Muscle layer of duodenum (tissue), 2 donors: ENCODE results near the gene CFAP54.
"Not testable (repeated sequence)": the region's sequence is repeated elsewhere in the genome, so short reads cannot be mapped to it uniquely, and the experiment has no call there.

ENCODE experiments used
- H3K27ac ChIP-seq: one replicate; pipeline ENCODE4 v1.7.0; 2013; ENCODE audit warnings: mild to moderate bottlenecking, low read length
- H3K27me3 ChIP-seq: one replicate; pipeline ENCODE4 v1.7.0; 2013; ENCODE audit warnings: low read depth, mild to moderate bottlenecking, control low read depth, low read length
- H3K36me3 ChIP-seq, 2 donors: one replicate each; pipeline ENCODE4 v1.7.0; 2013; ENCODE audit warnings: low read length in 2 of 2, control low read depth in 1 of 2, mild to moderate bottlenecking in 1 of 2; ENCODE audit not compliant: insufficient read depth in 2 of 2, control insufficient read depth in 1 of 2
- H3K4me1 ChIP-seq, 2 donors: one replicate each; pipeline ENCODE4 v1.7.0; 2013; ENCODE audit warnings: low read length in 2 of 2, mild to moderate bottlenecking in 2 of 2, control low read depth in 1 of 2, moderate library complexity in 1 of 2; ENCODE audit not compliant: insufficient read depth in 2 of 2, control insufficient read depth in 1 of 2
- H3K4me3 ChIP-seq, 2 donors: one replicate each; pipeline ENCODE4 v1.7.0; 2013; ENCODE audit warnings: low read length in 2 of 2, low read depth in 1 of 2, mild to moderate bottlenecking in 1 of 2
- H3K9me3 ChIP-seq, 2 donors: one replicate each; pipeline ENCODE4 v1.7.0; 2013; ENCODE audit warnings: low read length in 2 of 2, control low read depth in 1 of 2, mild to moderate bottlenecking in 1 of 2; ENCODE audit not compliant: control insufficient read depth in 1 of 2
- donor health status: healthy.

Gene CFAP54

GRCh38 chr12:96456265-96456974, 33.0 kb upstream of the CFAP54 start:
- Histone ChIP-seq H3K4me1 (no peaks in the 10 kb centered on the region), H3K9me3 (no peaks in the 10 kb centered on the region), H3K36me3 (no peaks in the 10 kb centered on the region), H3K4me3 (no peak overlapping the region), H3K27me3 (no peaks in the 10 kb centered on the region), H3K27ac (no peak overlapping the region)

- no peak overlapping the region for H3K27ac ChIP-seq
Measured at GRCh38 chr12:96457191-96457930, 32.0 kb upstream of the CFAP54 start.

GRCh38 chr12:96459281-96459680, 30.1 kb upstream of the CFAP54 start:
- not testable (repeated sequence) for H3K27me3 ChIP-seq, H3K36me3 ChIP-seq, H3K4me3 ChIP-seq, H3K4me1 ChIP-seq, H3K9me3 ChIP-seq, H3K27ac ChIP-seq

More at GRCh38 chr12:96457191-96457930, 32.0 kb upstream of the CFAP54 start:
- Histone ChIP-seq H3K36me3 (no peaks in the 10 kb centered on the region), H3K9me3 (no peaks in the 10 kb centered on the region), H3K4me1 (no peaks in the 10 kb centered on the region), H3K27me3 (no peaks in the 10 kb centered on the region), H3K4me3 (no peak overlapping the region)

DNA sequence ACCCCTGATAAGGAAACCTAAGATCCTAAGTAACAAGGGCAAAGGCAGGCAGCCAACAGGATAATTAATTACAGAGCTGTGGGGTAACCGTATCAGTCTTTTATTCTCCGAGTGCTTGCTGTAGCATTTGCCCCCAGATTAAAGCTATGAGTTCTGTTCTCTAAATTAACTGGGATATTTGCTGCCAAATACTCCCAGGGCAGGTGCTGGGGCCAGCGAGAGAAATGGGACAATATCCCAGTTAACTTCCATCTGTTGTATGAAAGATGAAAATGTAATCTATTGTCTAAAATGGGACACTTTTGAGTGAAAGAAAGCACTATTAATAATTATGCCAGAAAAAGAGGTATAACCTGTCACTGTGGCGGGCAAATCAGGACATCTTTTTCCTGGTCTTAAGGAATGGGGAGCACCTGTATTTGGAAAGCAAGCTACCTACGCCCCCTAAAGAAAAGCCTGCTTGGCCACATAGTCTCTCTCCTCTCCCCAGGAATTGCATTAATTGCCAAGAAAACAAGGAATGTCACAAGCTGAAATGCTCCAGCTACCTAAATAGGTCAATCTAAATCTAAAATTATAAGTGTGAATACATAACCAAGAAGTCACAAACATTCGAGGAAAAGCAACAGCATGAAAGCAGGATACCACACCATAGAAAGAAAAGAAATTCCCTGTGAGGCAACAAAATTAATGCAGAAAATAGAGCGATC, 26.7 kb upstream of the CFAP54 start:
- H3K4me3 ChIP-seq = no peak overlapping the region

DNA sequence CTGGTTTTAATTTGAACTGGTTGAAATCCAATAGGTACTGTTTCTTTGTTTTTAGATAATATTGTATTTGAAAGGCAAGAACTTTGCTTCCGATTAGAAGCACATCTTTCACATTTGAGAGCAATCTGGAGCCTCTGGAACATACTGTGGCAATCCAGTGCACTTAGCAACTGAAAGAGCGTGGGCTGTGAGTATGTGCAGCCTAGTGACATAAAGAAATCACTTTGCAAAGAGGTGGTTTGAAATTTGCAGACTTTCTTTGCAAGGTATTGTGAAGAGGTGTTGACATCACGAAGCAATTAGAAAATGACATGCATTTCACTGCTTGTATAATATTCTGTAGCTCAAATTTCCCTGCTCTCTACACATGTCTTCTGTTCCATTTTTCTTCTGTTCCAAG, 23.5 kb upstream of the CFAP54 start:
- Histone ChIP-seq H3K27ac (no peak overlapping the region), H3K27me3 (no peaks in the 10 kb centered on the region), H3K36me3 (no peaks in the 10 kb centered on the region), H3K4me1 (no peaks in the 10 kb centered on the region), H3K4me3 (no peak overlapping the region), H3K9me3 (no peaks in the 10 kb centered on the region)

More for the DNA sequence above, 26.7 kb upstream of the CFAP54 start:
- Histone ChIP-seq H3K36me3 (no peaks in the 10 kb centered on the region), H3K9me3 (no peaks in the 10 kb centered on the region), H3K27me3 (no peaks in the 10 kb centered on the region), H3K4me1 (no peaks in the 10 kb centered on the region), H3K27ac (no peak overlapping the region)

DNA sequence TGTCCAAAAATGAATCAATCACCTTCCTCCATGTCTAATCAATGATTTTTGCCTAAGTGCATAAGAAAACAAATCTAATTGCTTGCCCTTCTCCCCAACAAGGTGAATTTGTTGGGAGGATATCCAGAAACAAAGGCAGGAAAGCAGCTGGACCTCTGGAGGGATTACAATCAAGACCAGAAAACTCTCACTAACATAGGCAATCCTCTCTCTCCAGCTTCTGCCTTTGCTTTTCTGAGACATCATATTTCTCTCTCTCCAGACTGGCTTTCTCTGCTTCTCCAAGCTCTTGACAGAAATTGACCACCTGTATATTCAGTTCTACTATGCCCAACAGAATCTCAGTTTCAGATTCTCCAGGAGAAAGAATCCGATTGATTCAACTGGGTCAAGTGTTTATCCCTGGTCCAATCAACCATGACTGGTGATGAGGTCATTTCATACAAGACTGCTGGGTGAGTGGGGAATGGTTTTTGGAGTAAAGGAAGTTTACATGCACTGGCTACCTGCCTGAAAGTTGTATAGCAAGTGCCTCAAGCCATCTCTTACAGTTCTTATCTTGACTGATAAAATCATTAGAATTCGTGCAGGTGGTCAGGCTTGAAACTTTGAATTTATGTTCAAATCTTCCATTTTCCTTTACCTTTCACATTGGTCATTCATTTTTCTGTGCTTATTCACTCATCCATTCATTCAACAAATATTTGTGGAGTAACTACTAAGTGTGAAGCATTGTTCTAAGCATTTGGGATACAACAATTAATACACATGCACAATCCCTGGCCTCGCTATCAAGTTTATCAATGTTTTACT, 22.2 kb upstream of the CFAP54 start:
- H3K27ac ChIP-seq = no peak overlapping the region
- H3K4me3 ChIP-seq = no peak overlapping the region
- H3K9me3 ChIP-seq = no peaks in the 10 kb centered on the region
- H3K4me1 ChIP-seq = no peaks in the 10 kb centered on the region
- H3K36me3 ChIP-seq = no peaks in the 10 kb centered on the region
- no peaks in the 10 kb centered on the region for H3K27me3 ChIP-seq

DNA sequence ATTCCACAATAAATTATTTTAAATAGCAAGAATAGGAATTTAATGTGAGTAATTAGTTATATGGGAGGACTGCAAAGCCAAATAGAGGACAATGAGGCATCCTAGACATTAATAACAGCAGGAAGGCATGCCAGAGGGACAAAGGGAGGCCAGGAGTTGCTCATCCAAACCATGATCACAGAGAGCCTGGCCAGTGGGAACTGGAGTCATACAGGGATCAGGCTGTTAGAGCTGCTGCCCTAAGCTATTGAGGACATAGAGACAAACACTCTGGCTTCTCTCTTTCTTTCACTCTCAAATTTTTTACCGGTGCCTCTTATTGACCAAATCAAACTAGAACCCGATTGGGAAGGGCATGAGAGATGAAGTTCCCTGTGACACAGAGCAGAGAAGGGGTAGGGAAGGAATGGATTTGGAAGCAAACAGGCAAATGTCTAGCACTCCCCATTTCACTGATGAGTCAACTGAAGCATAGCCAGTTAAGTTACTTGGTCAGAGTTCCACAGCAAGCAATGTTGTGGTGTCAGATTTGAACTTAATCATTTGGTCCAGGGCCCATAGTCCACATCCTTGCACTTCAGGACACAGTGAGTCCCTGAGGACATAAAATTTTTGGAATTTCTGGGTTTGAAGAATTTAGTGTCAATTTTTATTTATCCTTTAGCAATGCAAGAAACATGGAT, 17.9 kb upstream of the CFAP54 start:
- H3K27ac ChIP-seq = no peak overlapping the region
- no peaks in the 10 kb centered on the region for H3K9me3 ChIP-seq
- no peaks in the 10 kb centered on the region for H3K27me3 ChIP-seq
- H3K4me1 ChIP-seq = no peaks in the 10 kb centered on the region
- no peaks in the 10 kb centered on the region for H3K36me3 ChIP-seq
- no peak overlapping the region for H3K4me3 ChIP-seq

- H3K4me3 ChIP-seq = no peak overlapping the region
Measured at GRCh38 chr12:96472384-96472783, 17.0 kb upstream of the CFAP54 start.

GRCh38 chr12:96473394-96474093, 15.8 kb upstream of the CFAP54 start:
- H3K4me1 ChIP-seq = no peaks in the 10 kb centered on the region
- H3K9me3 ChIP-seq = no peaks in the 10 kb centered on the region
- H3K27me3 ChIP-seq = no peaks in the 10 kb centered on the region
- H3K27ac ChIP-seq = no peak overlapping the region
- H3K36me3 ChIP-seq = no peaks in the 10 kb centered on the region
- H3K4me3 ChIP-seq = no peak overlapping the region

More at GRCh38 chr12:96472384-96472783, 17.0 kb upstream of the CFAP54 start:
- Histone ChIP-seq H3K27me3 (no peaks in the 10 kb centered on the region), H3K36me3 (no peaks in the 10 kb centered on the region), H3K4me1 (no peaks in the 10 kb centered on the region), H3K9me3 (no peaks in the 10 kb centered on the region), H3K27ac (no peak overlapping the region)

DNA sequence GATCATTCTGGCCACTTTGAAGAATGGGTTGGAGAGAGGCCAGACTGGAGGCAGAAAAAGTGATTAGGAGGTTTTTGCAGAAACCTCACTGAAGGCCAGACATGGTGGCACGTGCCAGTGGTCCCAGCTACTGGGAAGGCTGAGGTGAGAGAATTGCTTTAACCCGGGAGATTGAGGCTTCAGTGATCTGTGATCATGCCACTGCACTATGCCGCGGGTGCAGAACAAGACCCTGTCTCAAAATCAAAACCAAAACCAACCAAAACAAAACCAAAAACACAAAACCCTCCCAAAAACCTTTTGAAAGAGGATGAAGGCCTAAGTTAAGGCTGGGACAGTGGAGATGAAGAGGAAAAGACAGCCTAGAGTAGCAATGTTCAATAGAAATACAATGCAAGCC, 15.2 kb upstream of the CFAP54 start:
- Histone ChIP-seq H3K9me3 (no peaks in the 10 kb centered on the region), H3K27me3 (no peaks in the 10 kb centered on the region), H3K36me3 (no peaks in the 10 kb centered on the region), H3K27ac (no peak overlapping the region), H3K4me3 (no peak overlapping the region), H3K4me1 (no peaks in the 10 kb centered on the region)
